ENCODE data around the gene MBNL2. TPM values are rescaled to one million over a fixed set of nuclear protein-coding genes. Genes with fewer than 3 reads are reported as not detected.

MBNL2 gene
- total and polyA plus RNA-seq, 2 experiments from 2014 or later = 27.4 to 97.9 TPM

- Histone ChIP-seq H3K4me1 (ENCODE audit: insufficient read depth) (peaks cover 39% of the 10 kb centered on the region), H4K20me1 (ENCODE audit: insufficient read depth, poor library complexity, severe bottlenecking) (peaks cover 38% of the 10 kb centered on the region), H3K79me2 (peaks cover 86% of the 10 kb centered on the region), H3K4me2 (peak overlapping the region; percentile 80), H3K4me3 (peak overlapping the region; percentile 41), H3K27me3 (no peaks in the 10 kb centered on the region), H3K27ac (peak overlapping the region; percentile 96), H3K9me3 (ENCODE audit: low read depth) (no peaks in the 10 kb centered on the region), H3K36me3 (replicated peaks; ENCODE audit: insufficient read depth, low read depth) (no peaks in the 10 kb centered on the region), H2AFZ (no peak overlapping the region), H3K9me2 (replicated peaks; ENCODE audit: insufficient read depth) (no peaks in the 10 kb centered on the region)
- TF ChIP-seq EZH2phosphoT487 (IDR thresholded peaks at IDR 0.05; ENCODE audit: low read depth, severe bottlenecking, unreplicated experiment) = no peak
- no peak for TF ChIP-seq CTCF (IDR thresholded peaks at IDR 0.05; ENCODE audit: poor library complexity)
- no peak for TF ChIP-seq EZH2 (IDR thresholded peaks at IDR 0.05; ENCODE audit: borderline replicate concordance)
- WGBS (ENCODE audit: low lambda C conversion rate, missing lambda C conversion rate) = 64% methylated on average over 4 of the region's 4 CpGs
- no peak for DNase-seq (ENCODE audit: low spot score)
These were observed 3.4 kb downstream of the MBNL2 start for GRCh38 chr13:97225533-97225932.

GRCh38 chr13:97226013-97226412, 3.9 kb downstream of the MBNL2 start:
- Histone ChIP-seq H3K9me2 (replicated peaks; ENCODE audit: insufficient read depth) (no peaks in the 10 kb centered on the region), H3K36me3 (replicated peaks; ENCODE audit: insufficient read depth, low read depth) (no peaks in the 10 kb centered on the region), H3K4me3 (peak overlapping the region; percentile 6), H4K20me1 (ENCODE audit: insufficient read depth, poor library complexity, severe bottlenecking) (peaks cover 42% of the 10 kb centered on the region), H3K27me3 (no peaks in the 10 kb centered on the region), H3K4me1 (ENCODE audit: insufficient read depth) (peaks cover 39% of the 10 kb centered on the region), H2AFZ (no peak overlapping the region), H3K27ac (peak overlapping the region; percentile 96), H3K79me2 (peaks cover 90% of the 10 kb centered on the region), H3K4me2 (peak overlapping the region; percentile 80), H3K9me3 (ENCODE audit: low read depth) (no peaks in the 10 kb centered on the region)
- 51% methylated on average over 8 of the region's 8 CpGs for WGBS (ENCODE audit: low lambda C conversion rate, missing lambda C conversion rate)
- no peak for TF ChIP-seq CTCF (IDR thresholded peaks at IDR 0.05; ENCODE audit: poor library complexity)
- TF ChIP-seq EZH2phosphoT487 (IDR thresholded peaks at IDR 0.05; ENCODE audit: low read depth, severe bottlenecking, unreplicated experiment) = no peak
- TF ChIP-seq EZH2 (IDR thresholded peaks at IDR 0.05; ENCODE audit: borderline replicate concordance) = no peak
- no peak for DNase-seq (ENCODE audit: low spot score)

- peaks cover 94% of the 10 kb centered on the region for H3K79me2 ChIP-seq
- H3K9me2 ChIP-seq (replicated peaks; ENCODE audit: insufficient read depth) = no peaks in the 10 kb centered on the region
- H3K27ac ChIP-seq = peak overlapping the region; percentile 96
- H3K27me3 ChIP-seq = no peaks in the 10 kb centered on the region
- no peaks in the 10 kb centered on the region for H3K36me3 ChIP-seq (replicated peaks; ENCODE audit: insufficient read depth, low read depth)
- H3K4me2 ChIP-seq = peak overlapping the region; percentile 80
- peaks cover 52% of the 10 kb centered on the region for H4K20me1 ChIP-seq (ENCODE audit: insufficient read depth, poor library complexity, severe bottlenecking)
- no peaks in the 10 kb centered on the region for H3K9me3 ChIP-seq (ENCODE audit: low read depth)
- DNase-seq (ENCODE audit: low spot score) = peak; percentile 41
- H3K4me1 ChIP-seq (ENCODE audit: insufficient read depth) = peaks cover 33% of the 10 kb centered on the region
- H2AFZ ChIP-seq = no peak overlapping the region
- WGBS (ENCODE audit: low lambda C conversion rate, missing lambda C conversion rate) = 36% methylated on average over 6 of the region's 6 CpGs
- H3K4me3 ChIP-seq = peak overlapping the region; percentile 6
- TF ChIP-seq CTCF (IDR thresholded peaks at IDR 0.05; ENCODE audit: poor library complexity) (no peak), EZH2 (IDR thresholded peaks at IDR 0.05; ENCODE audit: borderline replicate concordance) (no peak), EZH2phosphoT487 (IDR thresholded peaks at IDR 0.05; ENCODE audit: low read depth, severe bottlenecking, unreplicated experiment) (no peak)
These were observed 4.9 kb downstream of the MBNL2 start for GRCh38 chr13:97226788-97227627.
